Tibial artery (tissue), 4 donors: ENCODE measurements around the gene LBH.

Experiments
- DNase-seq, 2 donors: peaks; one replicate each; pipeline ENCODE4 v3.0.0-alpha.2; 2019
- H3K27ac ChIP-seq, 2 donors: fragments of 200-600 bp; sonication (generic) in 1 of 2; 1 replicate in 1 of 2; 2 replicates in 1 of 2; pipeline ENCODE4 v1.5.1; 2018 to 2019; ENCODE audit warnings: mild to moderate bottlenecking in 1 of 2
- H3K27me3 ChIP-seq, 2 donors: fragments of 200-600 bp; sonication (generic) in 1 of 2; one replicate each; pipeline versions ENCODE4 v1.5.1 to v1.6.0; 2016 to 2019
- H3K36me3 ChIP-seq, 3 donors: fragments of 200-600 bp; sonication (generic) in 2 of 3; one replicate each; pipeline ENCODE4 v1.5.1; 2016 to 2019; ENCODE audit warnings: mild to moderate bottlenecking in 2 of 3
- H3K4me1 ChIP-seq, 4 donors: fragments of 200-600 bp; sonication (generic) in 2 of 4; 1 replicate in 3 of 4; 2 replicates in 1 of 4; pipeline ENCODE4 v1.5.1; 2016 to 2019
- H3K4me3 ChIP-seq, 2 donors: fragments of 200-600 bp; sonication (generic) in 1 of 2; 1 replicate in 1 of 2; 2 replicates in 1 of 2; pipeline ENCODE4 v1.5.1; 2018 to 2019; ENCODE audit warnings: mild to moderate bottlenecking in 2 of 2
- H3K9me3 ChIP-seq, 3 donors: fragments of 200-600 bp; sonication (generic) in 1 of 3; one replicate each; pipeline ENCODE4 v1.5.1; 2016 to 2019
- CTCF ChIP-seq, 2 experiments: fragments of 200-600 bp in 1 of 2; fragments of 450-650 bp in 1 of 2; IDR thresholded peaks; one replicate each; pipeline ENCODE4 v1.5.1; 2017 to 2019; ENCODE audit warnings: antibody characterized with exemption in 2 of 2, mild to moderate bottlenecking in 1 of 2, moderate library complexity in 1 of 2
- intact Hi-C: fragments of 100-400 bp; cut with DNase I; formaldehyde crosslinking; loops from one replicate; pipeline ENCODE4 v1.15.0; 2023; ENCODE audit warnings: low total_unique reads

LBH gene

GRCh38 chr2:30231212-30231995 is at the start of gene LBH:
LBH (plus strand) TSS chr2:30231534; CDS start chr2:30231739, 205 bp downstream.
- peak; percentile 84 to 96 for DNase-seq
- Histone ChIP-seq H3K36me3 (peaks cover 12 to 21% (median 14%) of the 10 kb centered on the region in 3 donors), H3K27ac (peak within 1 kb of the TSS; percentile 93 to 94), H3K9me3 (no peaks in the 10 kb centered on the region), H3K4me3 (peak within 1 kb of the TSS; percentile 64 to 91), H3K4me1 (peaks cover 0 to 47% (median 38%) of the 10 kb centered on the region in 4 donors), H3K27me3 (no peaks in the 10 kb centered on the region)
- no peak for TF ChIP-seq CTCF (IDR thresholded peaks at IDR 0.05)
- intact Hi-C loops: loop anchor here (10.0 kb wide), 2 partner anchors 243 to 1003 kb away; partner anchors contain the start of gene EHD3

GRCh38 chr2:30184035-30184434 is 47.3 kb upstream of the LBH start:
- no peak for DNase-seq
- Histone ChIP-seq H3K9me3 (no peaks in the 10 kb centered on the region), H3K4me3 (no peak overlapping the region), H3K36me3 (no peaks in the 10 kb centered on the region), H3K4me1 (peaks cover 0 to 12% (median 0%) of the 10 kb centered on the region in 4 donors), H3K27me3 (no peaks in the 10 kb centered on the region), H3K27ac (no peak overlapping the region)
- no peak for TF ChIP-seq CTCF (IDR thresholded peaks at IDR 0.05)
- intact Hi-C loops: no loop called here

GRCh38 chr2:30185178-30185577 is 46.2 kb upstream of the LBH start:
- DNase-seq: no peak
- no peaks in the 10 kb centered on the region for H3K27me3 ChIP-seq
- H3K36me3 ChIP-seq: no peaks in the 10 kb centered on the region
- H3K4me3 ChIP-seq: no peak overlapping the region
- intact Hi-C loops: no loop called here
- H3K4me1 ChIP-seq: peaks cover 0 to 4% (median 0%) of the 10 kb centered on the region in 4 donors
- TF ChIP-seq CTCF (IDR thresholded peaks at IDR 0.05): no peak
- H3K27ac ChIP-seq: no peak overlapping the region
- no peaks in the 10 kb centered on the region for H3K9me3 ChIP-seq

- no peak overlapping the region for H3K27ac ChIP-seq
- no peak for DNase-seq
- H3K4me3 ChIP-seq: no peak overlapping the region
- no peaks in the 10 kb centered on the region for H3K27me3 ChIP-seq
- no peaks in the 10 kb centered on the region for H3K9me3 ChIP-seq
- no peak for TF ChIP-seq CTCF (IDR thresholded peaks at IDR 0.05)
- intact Hi-C loops: no loop called here
- H3K36me3 ChIP-seq: no peaks in the 10 kb centered on the region
- no peaks in the 10 kb centered on the region for H3K4me1 ChIP-seq
Observed at GRCh38 chr2:30188292-30188691, 43.0 kb upstream of the LBH start.

GRCh38 chr2:30190637-30191036 is 40.7 kb upstream of the LBH start:
- H3K27me3 ChIP-seq: no peaks in the 10 kb centered on the region
- intact Hi-C loops: no loop called here
- no peak overlapping the region for H3K27ac ChIP-seq
- no peak for DNase-seq
- no peak for TF ChIP-seq CTCF (IDR thresholded peaks at IDR 0.05)
- no peaks in the 10 kb centered on the region for H3K36me3 ChIP-seq
- no peaks in the 10 kb centered on the region for H3K4me1 ChIP-seq
- no peaks in the 10 kb centered on the region for H3K9me3 ChIP-seq
- H3K4me3 ChIP-seq: no peak overlapping the region
